IPS DF 6.9 (cell line): ENCODE results near the gene NUDCD3.

Experiments
- DNase-seq: peaks from one replicate; pipeline ENCODE4 v3.0.0-alpha.2; 2013; ENCODE audit warnings: low read depth, low spot score
- H3K27ac ChIP-seq: one replicate; pipeline ENCODE4 v1.5.1; 2013; ENCODE audit warnings: low read length, control low read depth
- H3K27me3 ChIP-seq: 2 replicates; pipeline ENCODE4 v1.6.1; 2013; ENCODE audit warnings: mild to moderate bottlenecking, low read length; ENCODE audit not compliant: control insufficient read depth, insufficient read depth
- H3K36me3 ChIP-seq: 2 replicates; pipeline ENCODE4 v1.6.1; 2013; ENCODE audit warnings: low read length; ENCODE audit not compliant: control insufficient read depth, insufficient read depth
- H3K4me1 ChIP-seq: 2 replicates; pipeline ENCODE4 v1.6.1; 2013; ENCODE audit warnings: low read length; ENCODE audit not compliant: control insufficient read depth, insufficient read depth
- H3K4me3 ChIP-seq: 2 replicates; pipeline ENCODE4 v1.5.1; 2013; ENCODE audit warnings: mild to moderate bottlenecking, low read length
- H3K9me3 ChIP-seq: 2 replicates; pipeline ENCODE4 v1.6.1; 2013; ENCODE audit warnings: low read length, inconsistent platforms; ENCODE audit not compliant: control insufficient read depth, insufficient read depth
- WGBS: extraction: QIAGEN DNeasy Blood & Tissue Kit; methylation state at CpG from one replicate; pipeline ENCODE4 v1.1.7; 2013; ENCODE audit warnings: mixed read lengths, missing lambda C conversion rate; ENCODE audit not compliant: insufficient read length, insufficient coverage; 5-methylcytosine and 5-hydroxymethylcytosine counted together

Gene NUDCD3

DNA sequence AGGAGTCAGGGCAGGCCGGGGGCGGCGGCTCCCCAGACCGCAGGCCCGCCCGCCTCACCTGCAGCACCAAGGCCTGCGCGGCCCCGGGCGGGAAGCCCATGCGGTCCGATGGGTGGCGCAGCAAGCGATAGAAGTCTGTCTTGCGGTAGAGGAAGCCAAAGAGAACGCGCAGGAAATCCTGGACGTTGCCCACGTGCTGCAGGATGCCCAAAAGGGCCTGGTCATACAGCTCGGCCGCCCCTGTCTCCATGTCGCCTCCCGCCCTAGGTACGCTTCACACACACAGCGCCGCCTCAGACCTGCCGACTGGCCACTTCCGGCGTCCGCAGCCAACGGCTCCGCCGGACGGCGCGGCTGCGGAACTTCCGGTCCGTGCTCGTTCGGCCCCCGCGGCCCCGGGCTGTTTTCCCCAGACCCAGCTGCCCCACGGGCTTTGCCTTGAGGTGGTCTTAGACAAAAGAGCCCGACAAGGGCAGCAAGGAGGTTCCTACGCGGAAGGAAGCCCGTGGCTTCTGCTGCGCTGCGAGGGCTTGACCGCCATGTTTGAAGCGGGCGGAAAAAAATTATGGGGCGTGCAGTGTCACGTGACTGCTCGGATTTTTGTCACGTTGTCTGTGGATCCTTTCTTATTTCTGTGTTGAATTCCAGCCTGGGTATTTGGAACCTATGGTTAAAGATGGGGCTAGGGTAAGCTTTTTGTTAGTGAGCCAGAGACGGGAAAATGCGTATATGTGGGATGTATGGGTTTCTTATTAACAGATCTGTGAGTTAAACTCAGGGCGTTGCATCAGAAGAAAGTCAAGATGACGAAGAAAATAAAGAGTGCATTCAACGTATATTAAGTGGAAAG lies at the start of gene NUDCD3:
NUDCD3 (minus strand) TSS at position 308 of the 850 bp plus-strand sequence; CDS start at position 250, 58 bp downstream.
- no CpG with 5 or more reads among the region's 63 CpGs for WGBS
- no peak within 1 kb of the TSS for H3K27ac ChIP-seq
- H3K27me3 ChIP-seq: no peaks in the 10 kb centered on the region
- H3K9me3 ChIP-seq: no peaks in the 10 kb centered on the region; the same call in 1 of the 2 replicates
- H3K4me1 ChIP-seq: no peaks in the 10 kb centered on the region
- H3K36me3 ChIP-seq: no peaks in the 10 kb centered on the region
- peak within 1 kb of the TSS; percentile 98 for H3K4me3 ChIP-seq
- DNase-seq: peak; percentile 48

DNA sequence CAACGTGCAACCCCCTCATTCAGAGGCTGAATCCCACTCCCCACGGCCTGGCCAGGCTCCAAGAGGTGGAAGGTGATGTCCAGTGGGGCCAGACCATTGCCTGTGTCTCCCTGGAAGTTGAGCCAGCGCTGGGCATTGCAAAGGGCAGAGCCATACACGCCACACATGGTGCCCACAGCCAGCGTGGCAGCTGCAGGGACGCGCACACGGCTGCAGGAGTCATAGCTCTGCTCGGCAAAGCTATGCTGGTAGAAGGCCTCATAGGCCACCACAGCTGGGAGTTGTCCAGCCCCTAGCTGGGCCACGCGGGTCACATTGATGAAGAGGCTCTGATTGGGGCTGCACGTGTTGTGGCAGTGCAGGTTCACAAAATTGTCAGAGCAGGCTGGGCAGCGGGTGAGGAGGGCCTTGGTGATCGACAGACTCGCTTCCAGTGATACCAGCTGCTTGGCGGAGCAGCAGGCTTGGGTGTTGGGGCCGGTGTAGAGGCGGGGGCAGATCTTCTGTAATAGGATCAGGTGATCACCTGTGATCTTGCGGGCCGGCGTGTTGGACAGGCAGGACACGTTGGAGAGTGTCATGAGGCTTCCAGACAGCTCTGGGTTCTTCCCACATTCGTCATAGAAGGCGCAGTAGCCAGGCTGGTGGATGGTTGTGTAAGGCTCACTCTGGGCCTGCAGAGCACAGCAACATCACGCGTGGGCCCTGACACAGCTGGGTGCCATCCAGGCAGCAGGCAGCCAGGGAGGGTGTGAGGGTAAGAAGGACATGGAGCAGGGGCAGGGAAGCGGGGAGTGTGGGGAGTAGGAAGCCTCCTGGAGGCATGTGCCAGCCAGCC lies 49.4 kb upstream of the NUDCD3 start:
- no peak for DNase-seq
- no peaks in the 10 kb centered on the region for H3K4me1 ChIP-seq
- H3K27ac ChIP-seq: no peak overlapping the region
- H3K4me3 ChIP-seq: no peak overlapping the region
- H3K36me3 ChIP-seq: no peaks in the 10 kb centered on the region
- H3K9me3 ChIP-seq: no peaks in the 10 kb centered on the region
- H3K27me3 ChIP-seq: no peaks in the 10 kb centered on the region
- WGBS: no CpG with 5 or more reads among the region's 27 CpGs

DNA sequence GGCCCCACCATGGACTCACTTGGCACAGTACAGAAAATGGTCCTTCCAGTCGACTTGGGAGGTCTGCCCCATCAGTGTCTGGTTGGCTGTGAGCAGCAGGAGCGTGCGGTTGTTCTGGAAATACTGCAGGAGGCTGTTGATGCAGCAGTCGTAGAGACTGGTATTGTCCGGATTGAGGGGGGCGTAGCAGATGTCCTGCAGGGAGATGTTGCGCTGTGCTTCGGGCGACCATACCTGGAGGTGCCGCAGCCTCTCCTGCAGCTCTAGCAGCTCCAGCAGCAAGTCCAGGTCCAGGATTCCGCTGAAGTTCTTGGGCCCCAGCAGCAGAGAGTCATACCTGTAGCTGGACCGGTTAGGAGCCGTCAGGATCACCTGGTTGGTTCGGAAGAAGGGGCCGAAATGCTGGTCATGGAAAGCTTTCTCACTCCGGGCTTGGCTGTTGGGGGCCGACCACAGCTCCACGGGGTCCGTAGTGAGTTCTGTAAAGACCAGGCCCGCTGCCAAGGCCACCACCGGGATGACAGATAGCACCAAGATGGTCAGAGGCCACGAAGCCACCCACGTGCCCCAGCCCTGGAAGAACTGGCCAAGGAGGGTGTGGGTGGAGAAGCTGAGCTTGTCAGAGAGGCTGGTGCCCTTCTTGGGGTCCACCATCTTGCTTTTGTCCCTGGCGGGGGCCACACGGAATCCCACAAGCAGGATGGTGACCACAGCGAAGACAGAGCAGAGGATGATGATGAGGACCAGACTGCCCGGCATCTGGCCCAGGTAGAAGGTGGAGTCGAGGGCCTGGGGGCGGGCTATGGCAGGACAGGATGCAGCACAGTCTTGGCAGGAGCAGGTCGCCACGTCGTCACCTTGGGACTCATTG lies 48.6 kb upstream of the NUDCD3 start:
- no peak for DNase-seq
- Histone ChIP-seq H3K36me3 (no peaks in the 10 kb centered on the region), H3K4me3 (no peak overlapping the region), H3K27ac (no peak overlapping the region), H3K9me3 (no peaks in the 10 kb centered on the region), H3K27me3 (no peaks in the 10 kb centered on the region), H3K4me1 (no peaks in the 10 kb centered on the region)
- WGBS: no CpG with 5 or more reads among the region's 32 CpGs

DNA sequence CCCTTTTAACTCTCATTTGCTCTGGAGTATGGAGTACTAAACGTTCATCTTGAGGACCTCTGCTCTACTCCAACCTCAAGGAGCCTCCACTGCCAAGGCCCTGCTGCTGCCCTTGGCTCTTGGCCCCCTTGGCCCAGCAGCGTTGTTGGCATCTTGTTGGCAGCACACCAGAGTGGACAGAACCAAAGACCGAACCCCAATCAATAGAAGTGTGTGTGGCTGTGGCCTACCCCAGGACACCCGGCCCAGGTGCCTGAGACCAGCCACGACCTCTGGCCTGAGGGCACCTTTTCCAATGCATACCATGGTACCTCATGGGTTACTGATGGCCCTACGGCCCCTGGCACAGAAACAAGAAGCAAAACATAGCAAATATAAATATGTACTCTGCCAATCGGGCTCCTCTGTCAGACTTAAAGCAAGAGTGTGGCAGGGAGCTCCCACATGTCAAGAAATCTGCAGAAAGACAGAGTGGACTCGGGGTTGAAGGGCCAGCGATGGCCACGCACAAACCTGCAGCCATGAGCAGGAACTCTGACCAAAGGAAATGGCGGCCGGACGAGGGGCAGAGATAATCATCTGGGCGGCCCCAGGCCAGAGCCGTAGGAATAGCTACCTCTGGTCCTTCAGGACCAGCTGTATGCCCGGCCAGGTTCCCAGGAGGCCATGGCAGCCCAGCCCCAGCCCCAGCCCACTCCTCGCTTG lies 47.8 kb upstream of the NUDCD3 start:
- DNase-seq: no peak
- Histone ChIP-seq H3K27me3 (no peaks in the 10 kb centered on the region), H3K36me3 (no peaks in the 10 kb centered on the region), H3K4me3 (no peak overlapping the region), H3K27ac (no peak overlapping the region), H3K4me1 (no peaks in the 10 kb centered on the region), H3K9me3 (no peaks in the 10 kb centered on the region)
- no CpG with 5 or more reads among the region's 17 CpGs for WGBS

DNA sequence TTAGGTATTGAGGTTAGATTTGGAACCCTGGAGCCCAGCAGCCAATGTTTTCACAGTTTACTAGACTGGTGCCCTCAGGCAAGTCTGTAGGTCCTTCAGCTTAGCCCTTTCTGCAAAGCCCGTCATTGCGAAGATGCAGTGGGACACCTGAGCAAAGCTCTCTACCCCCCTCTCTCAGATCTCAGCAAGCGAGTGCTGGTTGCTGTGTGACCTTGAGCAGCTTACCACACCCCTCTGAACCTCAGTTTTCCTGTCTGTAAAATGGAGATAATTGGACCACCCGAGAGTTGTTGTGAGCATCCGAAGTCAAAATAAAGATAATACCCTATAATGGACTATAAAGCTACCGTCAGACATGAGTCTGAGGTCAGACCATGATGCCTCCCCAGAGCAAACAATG lies 47.0 kb upstream of the NUDCD3 start:
- Histone ChIP-seq H3K4me1 (no peaks in the 10 kb centered on the region), H3K36me3 (no peaks in the 10 kb centered on the region), H3K27me3 (no peaks in the 10 kb centered on the region), H3K9me3 (no peaks in the 10 kb centered on the region), H3K4me3 (no peak overlapping the region), H3K27ac (no peak overlapping the region)
- no peak for DNase-seq
- no CpG with 5 or more reads among the region's 6 CpGs for WGBS

DNA sequence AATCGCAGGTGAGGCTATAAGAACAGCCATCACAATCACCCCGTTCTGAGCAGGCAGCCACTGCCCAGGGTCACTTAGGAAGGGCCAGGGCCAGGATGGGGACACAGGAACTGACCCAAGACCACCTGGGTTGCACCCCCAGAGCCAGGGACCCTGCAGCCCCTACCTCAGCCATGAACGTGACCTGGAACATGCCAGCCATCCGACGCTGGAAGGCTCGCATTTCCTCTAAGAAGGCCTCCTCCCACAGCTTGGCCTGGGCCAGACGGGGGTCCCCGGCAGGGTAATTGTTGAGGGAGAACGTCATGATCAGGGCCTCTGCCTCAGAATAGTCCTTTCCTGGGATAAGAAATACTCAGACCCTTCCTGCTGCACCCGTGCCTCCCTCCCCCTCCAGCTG lies 45.6 kb upstream of the NUDCD3 start:
- H3K27ac ChIP-seq: no peak overlapping the region
- no peaks in the 10 kb centered on the region for H3K4me1 ChIP-seq
- no peaks in the 10 kb centered on the region for H3K36me3 ChIP-seq
- no peaks in the 10 kb centered on the region for H3K27me3 ChIP-seq
- no CpG with 5 or more reads among the region's 10 CpGs for WGBS
- H3K9me3 ChIP-seq: no peaks in the 10 kb centered on the region
- H3K4me3 ChIP-seq: no peak overlapping the region
- no peak for DNase-seq

DNA sequence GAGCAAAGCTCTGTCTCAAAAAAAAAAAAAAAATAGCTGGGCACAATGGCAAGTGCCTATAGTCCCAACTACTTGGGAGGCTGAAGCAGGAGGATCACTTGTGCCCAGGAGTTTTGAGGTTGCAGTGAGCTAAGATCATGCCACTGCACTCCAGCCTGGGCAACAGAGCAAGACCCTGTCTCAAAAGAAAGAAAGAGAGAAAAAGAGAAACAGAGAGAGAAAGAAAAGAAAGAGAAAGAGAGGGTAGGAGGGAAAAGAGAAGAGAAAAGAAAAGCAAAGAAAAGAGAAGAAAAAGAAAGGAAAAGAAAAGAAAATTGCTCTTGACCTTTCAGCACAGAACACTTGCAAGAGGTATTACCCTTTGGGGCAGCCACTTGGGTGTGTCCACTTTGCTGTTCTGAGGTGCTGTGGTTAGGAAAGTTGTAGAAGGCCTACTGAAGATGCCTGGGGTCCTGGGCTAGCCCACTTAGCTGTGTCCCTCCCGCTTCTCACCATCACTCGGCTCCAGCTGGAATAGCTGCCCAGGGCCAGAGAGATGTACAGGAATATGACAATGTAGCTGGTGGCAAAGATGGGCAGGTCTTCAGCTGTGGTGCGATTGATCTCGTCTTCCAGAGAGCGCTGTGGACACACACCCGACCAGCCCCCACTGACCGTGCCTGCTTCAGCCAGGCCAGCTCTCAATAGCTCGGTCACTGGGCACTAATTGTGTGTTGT lies 45.0 kb upstream of the NUDCD3 start:
- DNase-seq: no peak
- Histone ChIP-seq H3K27me3 (no peaks in the 10 kb centered on the region), H3K9me3 (no peaks in the 10 kb centered on the region), H3K27ac (no peak overlapping the region), H3K4me3 (no peak overlapping the region), H3K4me1 (no peaks in the 10 kb centered on the region), H3K36me3 (no peaks in the 10 kb centered on the region)
- no CpG with 5 or more reads among the region's 8 CpGs for WGBS

DNA sequence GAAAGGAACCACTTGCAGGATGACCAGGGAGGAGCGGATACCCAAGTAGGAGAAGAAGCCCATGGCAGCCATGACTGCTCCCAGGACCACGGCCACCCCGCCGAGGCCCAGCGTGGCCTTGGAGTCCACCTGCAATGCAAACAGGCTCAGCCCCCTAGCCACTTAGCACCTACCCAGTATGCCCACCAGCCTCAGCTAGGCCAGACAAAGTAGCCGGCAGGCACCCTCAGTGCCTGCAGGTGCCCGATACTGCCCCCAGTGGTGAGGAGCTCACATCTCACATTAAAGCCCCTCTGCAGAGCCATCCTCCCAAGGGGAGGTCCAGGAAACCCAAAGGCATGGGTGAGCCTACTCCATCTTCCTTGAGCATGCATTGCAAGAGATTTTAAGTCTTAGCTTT lies 44.0 kb upstream of the NUDCD3 start:
- Histone ChIP-seq H3K36me3 (no peaks in the 10 kb centered on the region), H3K9me3 (no peaks in the 10 kb centered on the region), H3K4me1 (no peaks in the 10 kb centered on the region), H3K27ac (no peak overlapping the region), H3K4me3 (no peak overlapping the region), H3K27me3 (no peaks in the 10 kb centered on the region)
- peak; percentile 39 for DNase-seq
- WGBS: no CpG with 5 or more reads among the region's 7 CpGs

DNA sequence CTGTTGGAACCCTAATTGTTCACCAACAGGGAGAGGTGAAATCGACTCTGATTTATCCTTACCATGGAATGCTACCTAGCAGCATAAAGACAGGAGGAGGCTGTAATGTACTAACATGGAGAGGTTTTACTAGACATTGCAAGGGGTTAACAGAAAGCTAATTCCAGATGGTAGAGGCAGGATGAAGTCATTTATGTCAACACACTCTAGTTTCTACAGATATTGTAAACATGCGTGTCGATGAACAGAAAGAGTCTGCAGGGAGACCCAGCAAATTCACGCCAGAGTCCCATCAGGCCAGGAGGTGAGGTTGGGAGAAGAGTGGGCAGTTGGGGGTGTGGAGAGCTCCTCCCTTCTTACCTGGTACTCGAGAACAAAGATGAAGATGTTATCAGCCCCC lies 43.6 kb upstream of the NUDCD3 start:
- Histone ChIP-seq H3K36me3 (no peaks in the 10 kb centered on the region), H3K27me3 (no peaks in the 10 kb centered on the region), H3K27ac (no peak overlapping the region), H3K4me1 (no peaks in the 10 kb centered on the region), H3K9me3 (no peaks in the 10 kb centered on the region), H3K4me3 (no peak overlapping the region)
- WGBS: no CpG with 5 or more reads among the region's 5 CpGs
- no peak for DNase-seq
